GM12874 (cell line): ENCODE measurements around the gene PI4KB.
A peak's percentile ranks its signal among the peaks of the same experiment; 100 is the strongest.

ENCODE experiments used
- CTCF ChIP-seq: IDR thresholded peaks from 2 replicates; pipeline ENCODE4 v1.5.1; 2011; ENCODE audit warnings: low read depth, mild to moderate bottlenecking, control low read depth, low read length, moderate library complexity; ENCODE audit not compliant: insufficient read depth

PI4KB gene

DNA sequence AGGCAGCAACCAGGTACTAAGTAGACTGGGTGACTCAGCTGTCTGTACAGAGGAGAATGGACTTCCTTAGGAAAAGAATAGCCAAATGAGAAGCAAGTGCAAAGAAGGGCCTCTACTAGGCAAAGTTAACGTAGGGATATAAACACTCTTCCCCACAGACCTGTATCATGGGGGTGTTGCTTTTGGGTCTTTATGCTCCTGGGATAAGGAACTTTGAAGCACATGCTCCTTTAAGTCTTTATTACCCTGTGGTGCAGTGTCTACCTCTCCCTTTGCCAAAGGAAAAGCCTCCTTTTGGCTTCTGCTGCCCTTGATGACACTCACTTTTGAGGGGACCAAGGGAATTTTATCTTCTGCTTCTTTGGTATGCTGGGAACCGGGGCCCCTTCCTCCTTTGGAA lies 14.8 kb upstream of the PI4KB start:
- TF ChIP-seq CTCF, result no peak

DNA sequence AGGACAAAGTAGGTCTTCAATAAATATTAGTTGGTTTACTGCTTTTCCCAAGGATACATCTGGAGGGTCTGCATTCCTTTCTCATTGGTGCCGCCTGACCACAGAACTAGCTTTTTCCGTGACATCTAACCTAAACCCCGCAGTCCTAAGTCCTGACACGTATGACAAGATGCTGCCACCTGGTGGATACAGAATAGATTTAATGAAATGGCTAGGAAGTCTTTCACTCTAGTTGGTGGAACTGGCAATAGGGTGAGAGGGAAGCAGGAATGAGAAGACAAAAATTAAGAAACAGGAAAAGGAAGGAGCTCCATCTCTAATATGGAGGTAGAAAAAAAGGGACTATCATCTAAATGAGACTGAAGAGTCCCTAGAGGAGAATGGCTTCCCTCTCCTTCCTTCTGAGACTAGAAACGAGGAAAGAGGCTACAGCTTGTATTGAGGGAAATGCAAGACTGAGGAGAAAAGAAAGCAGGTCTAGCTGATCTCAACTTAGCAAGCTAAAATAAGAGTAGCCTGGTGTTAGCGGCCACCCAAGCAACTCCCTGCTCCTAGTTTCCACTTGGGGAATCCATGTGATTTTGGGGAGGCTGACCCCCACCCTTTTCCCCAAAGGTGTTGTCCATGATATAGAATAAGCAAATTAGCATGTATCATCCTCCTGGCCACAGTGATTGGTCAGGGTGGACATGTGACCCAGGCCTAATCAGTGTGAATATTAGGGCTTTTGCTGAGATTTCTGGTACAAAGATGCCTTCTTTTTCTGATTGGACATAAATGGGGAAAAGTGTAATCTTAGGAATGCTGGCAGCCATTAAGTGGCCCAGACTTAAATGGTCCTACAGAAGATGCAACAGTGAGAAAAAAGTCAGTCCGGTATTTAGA lies 13.9 kb upstream of the PI4KB start:
- TF ChIP-seq CTCF, result peak; percentile 54

GRCh38 chr1:151336556-151336955 lies 9.3 kb upstream of the PI4KB start:
- TF ChIP-seq CTCF, result no peak

GRCh38 chr1:151334822-151335221 lies 7.6 kb upstream of the PI4KB start:
- TF ChIP-seq CTCF, result no peak

DNA sequence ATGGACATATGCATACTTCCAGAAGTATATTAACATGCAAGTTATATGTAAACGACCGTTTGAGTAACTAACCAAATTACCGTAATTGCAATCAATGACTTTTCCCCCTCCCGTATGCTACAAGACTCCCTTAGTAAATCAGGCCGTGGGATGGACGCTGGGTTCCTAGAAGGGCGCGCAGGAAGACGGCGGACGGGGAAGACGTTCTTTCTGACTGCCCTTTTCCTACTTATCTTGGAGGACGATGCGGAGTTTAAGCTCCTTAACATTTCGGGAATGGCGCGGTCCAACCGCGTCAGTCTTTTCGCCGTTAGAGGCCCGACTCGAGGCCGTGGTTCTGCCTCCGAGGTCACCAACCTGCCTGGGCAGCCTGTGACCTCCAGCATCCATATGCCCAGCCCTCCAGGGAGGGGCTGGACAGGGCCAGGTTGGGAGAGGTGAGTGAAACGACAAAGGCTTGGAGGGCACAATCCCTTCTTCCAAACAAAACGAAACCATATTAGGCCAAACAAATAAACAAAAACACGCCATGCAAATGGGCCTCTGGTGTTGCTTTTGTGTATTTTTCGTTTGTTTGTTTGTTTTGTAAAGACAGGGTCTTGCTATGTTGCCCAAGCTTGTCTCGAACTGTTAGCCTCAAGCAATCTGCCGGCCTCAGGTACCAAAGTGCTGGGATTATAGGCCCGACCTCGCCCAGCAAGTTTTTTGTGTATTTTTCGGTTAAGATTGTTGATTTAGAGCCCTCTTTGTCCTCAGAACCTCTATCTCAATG lies 873 bp upstream of the PI4KB start:
- TF ChIP-seq CTCF, result no peak

DNA sequence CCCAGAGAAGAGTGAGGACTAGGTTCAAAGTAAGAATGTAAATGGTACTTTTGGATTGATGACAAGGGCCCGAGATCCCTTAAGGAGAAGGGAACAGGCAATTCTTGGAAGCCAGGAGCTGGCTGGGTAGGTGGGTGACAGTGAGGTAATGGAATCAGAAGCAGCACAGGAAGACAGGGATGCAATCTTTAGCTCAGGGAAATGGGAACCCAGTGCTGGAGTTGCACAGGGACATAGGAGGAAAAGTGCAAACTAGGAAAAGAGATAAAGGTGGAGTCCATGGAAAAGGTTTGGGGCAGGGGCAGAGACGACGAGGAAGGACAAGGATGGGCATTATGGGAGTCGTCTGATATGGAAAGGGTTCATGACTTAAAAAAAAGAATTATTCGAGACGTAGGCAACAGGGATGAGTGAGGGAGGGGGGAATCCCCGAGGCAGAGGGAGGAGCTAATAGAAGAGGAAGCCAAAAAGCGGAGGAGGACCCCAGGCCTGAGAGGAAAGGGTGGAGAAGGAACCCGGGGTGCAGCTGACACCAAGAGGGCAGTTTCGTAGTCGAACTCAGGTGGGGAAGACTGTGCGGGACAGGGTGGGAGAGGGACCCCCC lies 495 bp downstream of the PI4KB start:
- TF ChIP-seq CTCF, result no peak

- no peak for TF ChIP-seq CTCF
These were observed 1.4 kb downstream of the PI4KB start for GRCh38 chr1:151325646-151326429.
